H9 (cell line): ENCODE data around the gene PARD3. TPM values are rescaled to one million over a fixed set of nuclear protein-coding genes. Genes with fewer than 3 reads are reported as not detected.

ENCODE experiments used
- DNase-seq: peaks from one replicate; pipeline ENCODE4 v3.0.0-alpha.2; 2017
- H2AFZ ChIP-seq: one replicate; pipeline ENCODE4 v1.6.1; 2013; ENCODE audit warnings: mild to moderate bottlenecking, low read length, control low read depth, moderate library complexity
- H2AK5ac ChIP-seq: 2 replicates; pipeline ENCODE4 v1.6.1; 2013; ENCODE audit warnings: low read length, control low read depth, mixed read lengths; ENCODE audit not compliant: insufficient read length
- H2BK120ac ChIP-seq: one replicate; pipeline ENCODE4 v1.6.1; 2013; ENCODE audit warnings: low read depth, mild to moderate bottlenecking, low read length, control low read depth, inconsistent platforms; ENCODE audit not compliant: poor library complexity, severe bottlenecking
- H2BK12ac ChIP-seq: 2 replicates; pipeline ENCODE4 v1.6.1; 2013; ENCODE audit warnings: low read length, control low read depth, mixed read lengths, low read depth; ENCODE audit not compliant: insufficient read length
- H2BK15ac ChIP-seq: 2 replicates; pipeline ENCODE4 v1.6.1; 2013; ENCODE audit warnings: low read depth, low read length, control low read depth
- H2BK20ac ChIP-seq: one replicate; pipeline ENCODE4 v1.6.1; 2013; ENCODE audit warnings: low read depth, mild to moderate bottlenecking, low read length, control low read depth, inconsistent platforms; ENCODE audit not compliant: poor library complexity, severe bottlenecking
- H2BK5ac ChIP-seq: 2 replicates; pipeline ENCODE4 v1.6.1; 2013; ENCODE audit warnings: low read length, control low read depth, mixed read lengths; ENCODE audit not compliant: insufficient read length
- H3K14ac ChIP-seq: 2 replicates; pipeline ENCODE4 v1.6.1; 2013; ENCODE audit warnings: low read length, control low read depth; ENCODE audit not compliant: insufficient read depth
- H3K18ac ChIP-seq: 2 replicates; pipeline ENCODE4 v1.6.1; 2013; ENCODE audit warnings: low read depth, mild to moderate bottlenecking, mixed read lengths, low read length, control low read depth; ENCODE audit not compliant: insufficient read length
- H3K23ac ChIP-seq: 2 replicates; pipeline ENCODE4 v1.6.1; 2013; ENCODE audit warnings: low read length, control low read depth, mixed read lengths, low read depth; ENCODE audit not compliant: insufficient read length
- H3K23me2 ChIP-seq: 2 replicates; pipeline ENCODE4 v1.6.1; 2013; ENCODE audit warnings: low read depth, mild to moderate bottlenecking, mixed read lengths, low read length, control low read depth; ENCODE audit not compliant: insufficient read length, poor library complexity, severe bottlenecking
- H3K27ac ChIP-seq: 2 replicates; pipeline ENCODE4 v1.5.1; 2013; ENCODE audit warnings: low read length, control low read depth, mixed read lengths, low read depth; ENCODE audit not compliant: insufficient read length
- H3K27me3 ChIP-seq: 2 replicates; pipeline ENCODE4 v1.6.1; 2013; ENCODE audit warnings: low read length, control low read depth, inconsistent platforms; ENCODE audit not compliant: insufficient read depth
- H3K4ac ChIP-seq: 2 replicates; pipeline ENCODE4 v1.6.1; 2013; ENCODE audit warnings: low read depth, mild to moderate bottlenecking, control low read depth, inconsistent platforms, low read length, moderate library complexity
- H3K4me1 ChIP-seq: 2 replicates; pipeline ENCODE4 v1.6.1; 2013; ENCODE audit warnings: low read length, control low read depth, inconsistent platforms; ENCODE audit not compliant: insufficient read depth
- H3K4me2 ChIP-seq: 2 replicates; pipeline ENCODE4 v1.6.1; 2013; ENCODE audit warnings: low read length, control low read depth, mixed read lengths; ENCODE audit not compliant: insufficient read length, insufficient read depth
- H3K56ac ChIP-seq: 2 replicates; pipeline ENCODE4 v1.6.1; 2013; ENCODE audit warnings: low read depth, mild to moderate bottlenecking, mixed read lengths, low read length, control low read depth; ENCODE audit not compliant: insufficient read length
- H3K79me1 ChIP-seq: 2 replicates; pipeline ENCODE4 v1.6.1; 2013; ENCODE audit warnings: low read depth, mild to moderate bottlenecking, moderate library complexity, low read length, control low read depth, inconsistent platforms; ENCODE audit not compliant: insufficient read depth, poor library complexity, severe bottlenecking
- H3K79me2 ChIP-seq: 2 replicates; pipeline ENCODE4 v1.6.1; 2013; ENCODE audit warnings: low read length, control low read depth, inconsistent platforms; ENCODE audit not compliant: insufficient read depth
- H3K9ac ChIP-seq: 2 replicates; pipeline ENCODE4 v1.6.1; 2013; ENCODE audit warnings: low read length, control low read depth, mixed read lengths; ENCODE audit not compliant: insufficient read length; ENCODE audit errors: extremely low read depth
- H3K9me3 ChIP-seq: one replicate; pipeline ENCODE4 v1.6.1; 2013; ENCODE audit warnings: low read depth, low read length, inconsistent platforms; ENCODE audit not compliant: control insufficient read depth
- H3T11ph ChIP-seq: one replicate; pipeline ENCODE4 v1.6.1; 2013; ENCODE audit warnings: mild to moderate bottlenecking, low read length, control low read depth, inconsistent platforms
- H4K20me1 ChIP-seq: one replicate; pipeline ENCODE4 v1.6.1; 2013; ENCODE audit not compliant: control insufficient read depth, insufficient read length, insufficient read depth
- H4K5ac ChIP-seq: 2 replicates; pipeline ENCODE4 v1.6.1; 2013; ENCODE audit warnings: low read depth, mild to moderate bottlenecking, mixed read lengths, low read length, control low read depth; ENCODE audit not compliant: insufficient read length
- H4K8ac ChIP-seq: replicated peaks from 2 replicates; pipeline ENCODE4 v1.6.1; 2013; ENCODE audit warnings: low read length, control low read depth, mixed read lengths, low read depth; ENCODE audit not compliant: insufficient read length
- H4K91ac ChIP-seq: 2 replicates; pipeline ENCODE4 v1.6.1; 2013; ENCODE audit warnings: low read depth, mild to moderate bottlenecking, moderate library complexity, mixed read lengths, low read length, control low read depth; ENCODE audit not compliant: insufficient read length
- H3K27ac Mint-ChIP-seq, 3 experiments: 2 replicates in 2 of 3; 3 replicates in 1 of 3; pipeline ENCODE4 v1.8.0; 2020 to 2021; ENCODE audit warnings: mixed read lengths in 3 of 3, mild to moderate bottlenecking in 1 of 3, moderate library complexity in 1 of 3
- H3K27me3 Mint-ChIP-seq: 2 replicates; pipeline ENCODE4 v1.8.0; 2021; ENCODE audit warnings: low read depth, mild to moderate bottlenecking, moderate library complexity, mixed read lengths
- H3K36me3 Mint-ChIP-seq, 3 experiments: 2 replicates in 2 of 3; 3 replicates in 1 of 3; pipeline ENCODE4 v1.8.0; 2020 to 2021; ENCODE audit warnings: low read depth in 3 of 3, mixed read lengths in 3 of 3; ENCODE audit not compliant: insufficient read depth in 1 of 3
- H3K4me1 Mint-ChIP-seq, 2 experiments: 2 replicates each; pipeline ENCODE4 v1.8.0; 2020; ENCODE audit warnings: mixed read lengths in 2 of 2
- H3K4me3 Mint-ChIP-seq, 2 experiments: 2 replicates in 1 of 2; 3 replicates in 1 of 2; pipeline ENCODE4 v1.8.0; 2020 to 2021; ENCODE audit warnings: mild to moderate bottlenecking in 2 of 2, mixed read lengths in 2 of 2, moderate library complexity in 1 of 2
- H3K9me3 Mint-ChIP-seq, 2 experiments: 2 replicates in 1 of 2; 3 replicates in 1 of 2; pipeline ENCODE4 v1.8.0; 2020; ENCODE audit warnings: mild to moderate bottlenecking in 2 of 2, mixed read lengths in 2 of 2, moderate library complexity in 1 of 2
- CTCF ChIP-seq: fragments of 200-600 bp; sonication (generic); conservative IDR thresholded peaks from 3 replicates; pipeline ENCODE4 v1.8.0; 2021; ENCODE audit warnings: antibody characterized with exemption, mild to moderate bottlenecking
- WGBS: extraction: QIAGEN DNeasy Blood & Tissue Kit; methylation state at CpG from one replicate; pipeline ENCODE4 v1.1.7; 2013; ENCODE audit warnings: missing lambda C conversion rate, low lambda C conversion rate, mixed read lengths; ENCODE audit not compliant: insufficient read length; ENCODE audit errors: extremely low coverage; 5-methylcytosine and 5-hydroxymethylcytosine counted together
- total RNA-seq: library from RNA; stranded (reverse); gene quantifications from 2 replicates; pipeline ENCODE4 v1.2.1, GENCODE V29; 2021

The PARD3 gene
- total RNA-seq, 1 experiment from 2014 or later, result 44.7 TPM

GRCh38 chr10:34403512-34403911 lies 411.6 kb downstream of the PARD3 start:
- Histone ChIP-seq H3K56ac (no peak overlapping the region), H3K79me1 (no peaks in the 10 kb centered on the region), H3K9ac (no peak overlapping the region), H3K23ac (no peak overlapping the region), H4K20me1 (no peaks in the 10 kb centered on the region), H3K27ac (no peak overlapping the region), H3K4me2 (no peak overlapping the region), H3T11ph (no peak overlapping the region), H3K9me3 (no peaks in the 10 kb centered on the region), H4K5ac (no peak overlapping the region), H2BK120ac (no peak overlapping the region), H3K27me3 (no peaks in the 10 kb centered on the region), H3K79me2 (no peaks in the 10 kb centered on the region), H2AFZ (no peak overlapping the region), H3K14ac (no peak overlapping the region), H2BK12ac (no peak overlapping the region), H2BK20ac (no peak overlapping the region), H4K91ac (no peak overlapping the region), H2AK5ac (no peak overlapping the region), H3K23me2 (no peaks in the 10 kb centered on the region), H2BK15ac (no peak overlapping the region), H3K18ac (no peak overlapping the region), H3K4me1 (no peaks in the 10 kb centered on the region), H2BK5ac (no peak overlapping the region), H3K4ac (no peak overlapping the region), H4K8ac (no peak overlapping the region)
- no peak overlapping the region for H3K27ac Mint-ChIP-seq
- TF ChIP-seq CTCF, result no peak
- no CpG with 5 or more reads among the region's 4 CpGs for WGBS
- H3K4me1 Mint-ChIP-seq, result peaks cover 3 to 7% of the 10 kb centered on the region in 2 experiments; a peak in 2 of 4 replicates
- H3K27me3 Mint-ChIP-seq, result no peaks in the 10 kb centered on the region
- H3K4me3 Mint-ChIP-seq, result no peak overlapping the region
- no peaks in the 10 kb centered on the region for H3K9me3 Mint-ChIP-seq
- no peaks in the 10 kb centered on the region for H3K36me3 Mint-ChIP-seq
- DNase-seq, result no peak
